ENCODE data around the gene SDS. TPM values are rescaled to one million over a fixed set of nuclear protein-coding genes. Genes with fewer than 3 reads are reported as not detected.

SDS gene
- total and polyA plus RNA-seq, 2 donors (not counting 1 experiment from before 2014, with no cell fraction given), result 0.09 TPM; not detected in 1

DNA sequence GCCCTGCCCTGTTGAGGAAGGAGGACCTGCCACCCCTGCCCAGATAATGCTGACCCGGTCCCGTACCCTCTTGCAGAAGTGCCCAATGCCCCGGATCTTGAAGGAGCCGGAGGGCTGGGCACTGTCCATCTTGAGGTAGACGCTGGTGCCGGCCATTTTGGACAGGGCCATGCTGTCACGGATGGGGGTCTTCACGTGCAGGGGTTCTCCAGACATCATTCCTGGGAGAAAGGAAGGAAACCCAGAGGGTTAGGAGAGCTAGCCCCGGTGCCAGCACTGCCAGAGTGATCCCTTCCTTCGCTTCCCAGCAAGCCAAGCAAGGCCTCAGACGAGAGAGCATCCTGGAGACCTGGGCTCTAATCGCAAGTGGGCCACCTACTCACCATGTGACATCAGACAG is 4.2 kb downstream of the SDS start:
- POLR2A ChIA-PET, result no interaction called here
- H3K27ac ChIP-seq (ENCODE audit: low read length in 2 of 2), result no peak overlapping the region
- CTCF ChIA-PET, result no interaction called here
- Mint-ChIP-seq H3K9me3 (ENCODE audit: insufficient read depth) (no peaks in the 10 kb centered on the region), H3K27me3 (peaks cover 20% of the 10 kb centered on the region), H3K4me3 (no peak overlapping the region), H3K4me1 (no peaks in the 10 kb centered on the region), H3K27ac (no peak overlapping the region)
- H3K9ac ChIP-seq (ENCODE audit: low read length), result no peak overlapping the region
- 91% methylated on average over 12 of the region's 12 CpGs for WGBS (ENCODE audit: insufficient coverage)
- H3K79me2 ChIP-seq (ENCODE audit: control insufficient read depth, insufficient read depth, low read length), result no peaks in the 10 kb centered on the region
- TF ChIP-seq EZH2 (IDR thresholded peaks at IDR 0.05; ENCODE audit: borderline replicate concordance, insufficient read depth, low read depth, low read length, poor library complexity, severe bottlenecking) (no peak), CTCF (IDR thresholded peaks at IDR 0.05) (no peak)
- peaks cover 0 to 31% (median 1%) of the 10 kb centered on the region in 4 experiments for H3K27me3 ChIP-seq (replicated peaks in 1 of 4; ENCODE audit: control extremely low read depth in 1 of 4, control insufficient read depth in 3 of 4, insufficient read depth in 4 of 4, low read length in 3 of 4)
- intact Hi-C loops (cut with micrococcal nuclease), result no loop called here
- ATAC-seq (ENCODE audit: low read depth) (no peak), DNase-seq (no peak)
- peaks cover 0 to 10% (median 0%) of the 10 kb centered on the region in 3 donors for H3K9me3 ChIP-seq (ENCODE audit: control extremely low read depth in 1 of 3, control insufficient read depth in 2 of 3, insufficient read depth in 1 of 3, low read length in 2 of 3)
- H3K4me2 ChIP-seq (replicated peaks; ENCODE audit: low read depth, low read length, poor library complexity, severe bottlenecking), result no peak overlapping the region
- no peak overlapping the region for H2AFZ ChIP-seq (ENCODE audit: insufficient read depth, low read depth, low read length, poor library complexity, severe bottlenecking)
- no peaks in the 10 kb centered on the region for H4K20me1 ChIP-seq (ENCODE audit: control insufficient read depth, insufficient read depth, low read length, poor library complexity, severe bottlenecking)
- H3K4me3 ChIP-seq (ENCODE audit: control extremely low read depth in 1 of 5, extremely low read depth in 1 of 5, insufficient read depth in 1 of 5, low read depth in 2 of 5, low read length in 4 of 5), result no peak overlapping the region
- no peaks in the 10 kb centered on the region for H3K4me1 ChIP-seq (ENCODE audit: control insufficient read depth in 2 of 2, insufficient read depth in 2 of 2, low read length in 2 of 2)
- no peaks in the 10 kb centered on the region for H3K36me3 ChIP-seq (replicated peaks in 1 of 2; ENCODE audit: control extremely low read depth in 1 of 2, control insufficient read depth in 1 of 2, extremely low read depth in 1 of 2, insufficient read depth in 2 of 2, low read length in 1 of 2)

DNA sequence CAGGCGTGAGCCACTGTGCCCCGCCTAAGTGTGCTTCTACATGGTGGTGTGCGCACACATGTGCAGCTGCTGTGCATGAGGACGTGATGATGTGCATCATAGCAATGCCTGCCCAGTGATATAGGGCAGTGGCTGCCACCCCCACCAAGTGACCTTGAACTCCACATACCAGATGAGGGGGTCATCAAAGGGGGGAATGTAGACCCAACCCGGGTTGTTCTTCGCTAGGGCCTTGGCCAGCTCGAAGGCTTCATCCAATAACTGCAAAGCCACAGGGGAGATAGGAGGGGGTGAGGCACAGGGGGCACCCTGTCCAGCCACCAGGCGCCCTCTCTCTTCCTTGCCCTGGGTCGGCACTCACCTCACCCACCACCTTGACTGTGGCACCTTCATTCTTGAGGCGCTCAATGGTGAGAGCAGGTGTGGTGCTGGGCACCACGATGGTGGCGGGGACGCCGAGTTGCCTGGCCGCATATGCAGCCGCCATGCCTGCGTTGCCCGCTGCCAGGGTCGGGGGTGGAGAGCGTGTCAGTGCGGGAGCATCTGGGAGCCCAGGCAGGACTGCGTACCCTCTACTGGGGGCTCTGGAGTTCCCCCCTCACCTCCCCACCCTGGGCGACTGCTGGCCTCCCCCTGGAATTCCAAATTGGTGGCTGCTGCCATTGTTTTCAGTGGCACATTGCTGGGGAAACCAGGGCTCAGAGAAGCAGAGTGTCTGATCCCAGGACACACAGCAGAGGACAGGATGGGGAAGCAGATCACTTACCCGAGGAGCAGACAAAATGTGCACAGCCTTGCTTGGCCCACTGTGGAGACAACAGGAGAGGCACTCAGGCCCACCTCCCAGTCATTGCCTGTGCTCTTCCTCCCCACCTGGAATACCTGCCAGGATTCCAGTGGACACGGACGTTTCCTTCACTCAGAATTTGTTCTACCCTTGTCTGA is 5.1 kb downstream of the SDS start:
- H3K36me3 ChIP-seq (replicated peaks in 1 of 2; ENCODE audit: control extremely low read depth in 1 of 2, control insufficient read depth in 1 of 2, extremely low read depth in 1 of 2, insufficient read depth in 2 of 2, low read length in 1 of 2), result no peaks in the 10 kb centered on the region
- no peak overlapping the region for H3K4me2 ChIP-seq (replicated peaks; ENCODE audit: low read depth, low read length, poor library complexity, severe bottlenecking)
- no peaks in the 10 kb centered on the region for H3K4me1 ChIP-seq (ENCODE audit: control insufficient read depth in 2 of 2, insufficient read depth in 2 of 2, low read length in 2 of 2)
- ChIA-PET CTCF (no interaction called here), POLR2A (no interaction called here)
- H2AFZ ChIP-seq (ENCODE audit: insufficient read depth, low read depth, low read length, poor library complexity, severe bottlenecking), result no peak overlapping the region
- no peaks in the 10 kb centered on the region for H3K9me3 Mint-ChIP-seq (ENCODE audit: insufficient read depth)
- no peaks in the 10 kb centered on the region for H3K4me1 Mint-ChIP-seq
- no peak overlapping the region for H3K27ac Mint-ChIP-seq
- H3K4me3 Mint-ChIP-seq, result no peak overlapping the region
- no peaks in the 10 kb centered on the region for H4K20me1 ChIP-seq (ENCODE audit: control insufficient read depth, insufficient read depth, low read length, poor library complexity, severe bottlenecking)
- H3K27me3 Mint-ChIP-seq, result peaks cover 13% of the 10 kb centered on the region
- no peak overlapping the region for H3K9ac ChIP-seq (ENCODE audit: low read length)
- intact Hi-C loops (cut with micrococcal nuclease), result no loop called here
- no peak for DNase-seq
- no peak for ATAC-seq (ENCODE audit: low read depth)
- no peak overlapping the region for H3K4me3 ChIP-seq (ENCODE audit: control extremely low read depth in 1 of 5, extremely low read depth in 1 of 5, insufficient read depth in 1 of 5, low read depth in 2 of 5, low read length in 4 of 5)
- no peak for TF ChIP-seq CTCF (IDR thresholded peaks at IDR 0.05)
- no peak for TF ChIP-seq EZH2 (IDR thresholded peaks at IDR 0.05; ENCODE audit: borderline replicate concordance, insufficient read depth, low read depth, low read length, poor library complexity, severe bottlenecking)
- no peak overlapping the region for H3K27ac ChIP-seq (ENCODE audit: low read length in 2 of 2)
- peaks cover 0 to 29% (median 1%) of the 10 kb centered on the region in 4 experiments for H3K27me3 ChIP-seq (replicated peaks in 1 of 4; ENCODE audit: control extremely low read depth in 1 of 4, control insufficient read depth in 3 of 4, insufficient read depth in 4 of 4, low read length in 3 of 4)
- H3K79me2 ChIP-seq (ENCODE audit: control insufficient read depth, insufficient read depth, low read length), result no peaks in the 10 kb centered on the region
- H3K9me3 ChIP-seq (ENCODE audit: control extremely low read depth in 1 of 3, control insufficient read depth in 2 of 3, insufficient read depth in 1 of 3, low read length in 2 of 3), result peaks cover 0 to 10% (median 0%) of the 10 kb centered on the region in 3 donors
- 94% methylated on average over 22 of the region's 26 CpGs for WGBS (ENCODE audit: insufficient coverage)

All from B cell (primary cell).